Inferior parietal cortex (tissue), 1 donor: Measurements from ENCODE around the gene TOR4A.

Experiments used
- DNase-seq: peaks from one replicate; pipeline ENCODE4 v3.0.0-alpha.2; 2016; ENCODE audit errors: extremely low spot score

Gene TOR4A

DNA sequence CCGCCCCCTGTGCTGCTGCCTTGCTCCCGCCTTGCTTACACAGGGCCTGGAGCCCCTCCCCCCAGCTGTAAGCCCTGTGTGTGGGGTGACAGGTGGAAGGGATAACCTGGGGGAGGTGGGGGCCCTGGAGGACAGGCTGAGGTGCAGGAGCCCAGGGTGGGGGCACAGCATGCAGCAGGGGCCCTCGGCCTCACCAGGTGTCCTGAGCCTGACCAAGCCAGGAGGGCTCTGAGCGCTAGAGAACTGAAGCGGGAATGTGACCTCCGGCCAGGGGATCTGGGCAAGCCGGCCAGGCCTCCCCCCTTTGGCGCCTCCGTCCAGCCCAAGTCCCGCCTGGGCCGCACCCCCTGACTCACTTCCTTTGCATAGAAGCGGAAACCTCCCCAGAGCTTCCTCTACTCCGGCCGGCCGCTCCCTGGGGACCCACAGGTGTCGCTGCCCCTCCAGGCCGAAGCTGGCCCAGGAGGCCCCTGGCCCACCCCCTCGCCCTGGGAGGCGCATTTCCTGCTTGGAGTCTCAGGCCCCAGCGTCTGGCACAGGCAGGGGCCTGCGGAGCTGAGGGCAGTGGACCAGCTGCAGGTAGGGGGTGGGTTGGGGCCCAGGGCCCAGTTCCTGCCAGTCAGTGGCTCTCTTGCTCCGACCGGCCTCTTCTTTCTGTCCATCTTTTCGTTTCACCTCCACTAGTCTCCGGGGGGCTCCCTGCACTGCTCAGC, at the start of gene TOR4A:
TSS of gene TOR4A (plus strand) at position 398 of the 713 bp plus-strand sequence. CDS start 964 bp downstream, outside the sequence.
- no peak for DNase-seq

GRCh38 chr9:137227853-137228505, 49.5 kb upstream of the TOR4A start:
- no peak for DNase-seq

- no peak for DNase-seq
Observed at GRCh38 chr9:137228506-137228967, 49.0 kb upstream of the TOR4A start.

DNA sequence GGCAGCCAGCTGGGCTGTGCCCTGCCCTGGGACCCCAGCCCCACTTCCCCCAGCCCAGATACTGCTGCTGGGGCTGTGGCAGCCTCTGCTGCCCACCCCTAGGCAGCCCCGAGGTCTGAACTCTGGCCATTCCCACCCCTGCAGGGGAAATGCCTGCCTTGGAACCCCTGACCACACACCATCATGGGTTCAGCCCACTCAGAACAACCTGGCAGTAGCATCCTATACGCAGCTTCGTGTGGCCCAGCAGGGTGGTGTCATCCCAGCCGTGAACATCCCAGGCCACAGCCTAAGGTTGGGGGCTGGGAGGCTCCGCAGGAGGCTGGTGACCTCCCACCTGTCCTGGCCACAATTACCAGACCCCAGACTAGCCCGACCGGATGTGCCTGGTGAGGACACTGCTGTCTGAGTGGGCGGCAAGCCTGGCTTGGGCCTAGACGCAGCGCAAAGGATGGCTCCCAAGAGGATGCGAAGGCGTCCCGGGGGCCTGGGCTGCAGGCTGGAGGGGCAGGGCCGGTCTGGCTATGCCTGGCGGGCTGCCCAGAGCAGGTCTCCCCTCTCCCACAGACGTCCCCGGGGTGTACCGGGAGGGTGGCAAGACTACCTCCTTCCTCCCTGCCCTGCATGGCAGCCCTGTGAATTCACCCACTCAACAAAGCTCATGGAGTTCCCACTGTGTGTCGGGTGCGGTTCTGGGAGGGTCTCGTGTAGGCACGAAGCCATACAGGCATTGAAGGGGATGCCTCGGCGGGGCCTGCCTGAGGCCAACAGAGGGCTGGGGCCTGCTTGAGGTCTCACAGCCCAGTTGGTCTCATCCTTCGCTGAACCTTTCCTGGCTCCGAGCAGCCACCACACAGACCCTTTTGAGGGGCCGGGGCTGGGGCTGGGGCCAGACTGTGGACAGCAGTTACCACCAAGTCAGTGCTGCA, 48.3 kb upstream of the TOR4A start:
- DNase-seq: no peak

DNA sequence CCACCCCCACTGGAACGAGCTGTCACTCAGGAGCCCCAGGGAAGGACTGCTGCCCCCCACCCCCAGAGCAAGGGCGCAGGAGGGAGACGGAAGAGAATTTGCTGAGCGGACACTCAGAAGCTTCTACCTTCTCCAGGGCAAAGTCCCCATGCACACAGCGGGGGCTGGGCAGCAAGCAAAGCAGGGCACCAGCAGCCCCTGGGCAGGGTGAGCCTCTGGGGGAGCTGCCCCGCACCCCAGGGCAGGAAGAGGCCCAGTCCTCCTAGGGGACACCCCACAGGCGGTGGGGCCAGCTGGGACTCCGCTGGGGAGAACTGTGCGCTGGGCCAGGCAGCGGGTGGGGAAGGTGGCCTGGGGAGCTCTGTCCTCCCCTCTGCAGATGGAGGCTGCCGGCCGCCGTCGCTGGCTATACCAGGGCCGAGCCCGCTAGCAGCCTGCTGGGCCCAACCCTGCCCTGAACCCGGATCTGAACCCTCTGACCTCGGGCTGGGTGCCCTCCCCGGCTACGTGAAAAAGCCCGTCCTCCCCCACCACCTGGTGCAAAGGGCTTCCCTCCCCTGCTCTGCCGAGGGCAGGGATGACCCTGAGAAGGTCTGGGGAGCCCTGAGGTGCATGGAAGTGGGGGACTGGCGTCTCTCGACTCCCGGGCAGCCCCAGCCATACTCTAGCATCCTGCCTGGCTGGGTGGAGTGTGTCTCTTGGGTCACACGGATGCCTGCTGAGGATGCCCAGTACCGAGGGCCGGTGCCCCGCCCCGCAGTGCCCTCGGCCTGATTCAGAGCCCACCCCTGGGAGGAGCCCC, 47.4 kb upstream of the TOR4A start:
- DNase-seq: no peak

- DNase-seq: no peak
Observed at GRCh38 chr9:137230705-137231371, 46.7 kb upstream of the TOR4A start, which contains the start of gene SLC34A3. SLC34A3 (plus strand) TSS chr9:137230901; CDS start chr9:137231703, 802 bp downstream.

GRCh38 chr9:137231372-137232039, 46.0 kb upstream of the TOR4A start:
- no peak for DNase-seq

- DNase-seq: no peak
Observed at GRCh38 chr9:137232101-137232500, 45.4 kb upstream of the TOR4A start.

DNA sequence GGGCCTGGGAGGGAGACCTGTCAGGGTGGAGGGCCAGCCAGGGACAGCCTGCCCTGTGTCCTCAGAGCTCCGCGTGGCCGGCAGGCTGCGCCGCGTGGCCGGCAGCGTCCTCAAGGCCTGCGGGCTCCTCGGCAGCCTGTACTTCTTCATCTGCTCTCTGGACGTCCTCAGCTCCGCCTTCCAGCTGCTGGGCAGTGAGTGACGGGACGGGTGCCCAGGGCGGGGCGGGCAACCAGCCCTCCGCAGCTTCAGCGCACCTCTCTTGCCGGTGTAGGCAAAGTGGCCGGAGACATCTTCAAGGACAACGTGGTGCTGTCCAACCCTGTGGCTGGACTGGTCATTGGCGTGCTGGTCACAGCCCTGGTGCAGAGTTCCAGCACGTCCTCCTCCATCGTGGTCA, 45.0 kb upstream of the TOR4A start:
- DNase-seq: no peak

DNA sequence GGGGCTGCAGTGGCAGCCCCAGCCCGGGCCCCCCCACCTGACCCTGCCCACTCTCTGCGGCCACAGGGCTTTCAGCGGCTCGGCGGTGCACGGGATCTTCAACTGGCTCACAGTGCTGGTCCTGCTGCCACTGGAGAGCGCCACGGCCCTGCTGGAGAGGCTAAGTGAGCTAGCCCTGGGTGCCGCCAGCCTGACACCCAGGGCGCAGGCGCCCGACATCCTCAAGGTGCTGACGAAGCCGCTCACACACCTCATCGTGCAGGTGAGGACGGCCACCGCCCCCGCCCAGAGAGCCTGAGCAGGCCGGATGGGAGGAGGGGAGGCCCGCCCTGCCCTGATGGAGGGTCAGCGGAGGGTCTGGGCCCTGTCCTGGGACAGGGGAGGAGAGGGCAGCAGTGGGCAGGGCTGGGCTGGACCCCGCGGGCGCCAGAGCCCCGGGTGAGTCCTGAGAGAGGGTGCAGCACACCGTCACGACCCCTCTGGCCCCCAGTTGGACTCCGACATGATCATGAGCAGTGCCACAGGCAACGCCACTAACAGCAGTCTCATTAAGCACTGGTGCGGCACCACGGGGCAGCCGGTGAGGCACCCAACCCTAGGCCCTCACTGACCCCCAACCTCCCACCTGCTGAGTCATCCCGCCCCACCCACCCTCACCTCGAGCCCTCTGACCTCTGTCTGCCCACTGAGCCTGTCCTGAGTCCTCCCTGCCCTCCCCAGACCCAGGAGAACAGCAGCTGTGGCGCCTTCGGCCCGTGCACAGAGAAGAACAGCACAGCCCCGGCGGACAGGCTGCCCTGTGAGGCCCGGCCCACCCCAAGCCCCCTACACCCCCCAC, 44.2 kb upstream of the TOR4A start:
- no peak for DNase-seq

DNA sequence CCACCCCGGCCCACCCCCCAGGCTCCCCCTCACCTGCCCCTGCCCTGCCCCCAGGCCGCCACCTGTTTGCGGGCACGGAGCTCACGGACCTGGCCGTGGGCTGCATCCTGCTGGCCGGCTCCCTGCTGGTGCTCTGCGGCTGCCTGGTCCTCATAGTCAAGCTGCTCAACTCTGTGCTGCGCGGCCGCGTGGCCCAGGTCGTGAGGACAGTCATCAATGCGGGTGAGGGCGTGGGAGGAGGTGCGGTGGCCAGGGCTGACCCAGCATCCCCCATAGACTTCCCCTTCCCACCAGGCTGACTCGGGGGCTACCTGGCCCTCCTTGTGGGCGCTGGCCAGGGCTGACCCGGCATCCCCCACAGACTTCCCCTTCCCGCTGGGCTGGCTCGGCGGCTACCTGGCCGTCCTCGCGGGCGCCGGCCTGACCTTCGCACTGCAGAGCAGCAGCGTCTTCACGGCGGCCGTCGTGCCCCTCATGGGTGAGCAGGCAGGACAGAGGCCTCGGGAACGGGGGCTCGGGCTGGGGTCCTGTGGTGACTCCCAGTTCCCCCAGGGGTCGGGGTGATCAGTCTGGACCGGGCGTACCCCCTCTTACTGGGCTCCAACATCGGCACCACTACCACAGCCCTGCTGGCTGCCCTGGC, 43.4 kb upstream of the TOR4A start:
- DNase-seq: no peak

DNA sequence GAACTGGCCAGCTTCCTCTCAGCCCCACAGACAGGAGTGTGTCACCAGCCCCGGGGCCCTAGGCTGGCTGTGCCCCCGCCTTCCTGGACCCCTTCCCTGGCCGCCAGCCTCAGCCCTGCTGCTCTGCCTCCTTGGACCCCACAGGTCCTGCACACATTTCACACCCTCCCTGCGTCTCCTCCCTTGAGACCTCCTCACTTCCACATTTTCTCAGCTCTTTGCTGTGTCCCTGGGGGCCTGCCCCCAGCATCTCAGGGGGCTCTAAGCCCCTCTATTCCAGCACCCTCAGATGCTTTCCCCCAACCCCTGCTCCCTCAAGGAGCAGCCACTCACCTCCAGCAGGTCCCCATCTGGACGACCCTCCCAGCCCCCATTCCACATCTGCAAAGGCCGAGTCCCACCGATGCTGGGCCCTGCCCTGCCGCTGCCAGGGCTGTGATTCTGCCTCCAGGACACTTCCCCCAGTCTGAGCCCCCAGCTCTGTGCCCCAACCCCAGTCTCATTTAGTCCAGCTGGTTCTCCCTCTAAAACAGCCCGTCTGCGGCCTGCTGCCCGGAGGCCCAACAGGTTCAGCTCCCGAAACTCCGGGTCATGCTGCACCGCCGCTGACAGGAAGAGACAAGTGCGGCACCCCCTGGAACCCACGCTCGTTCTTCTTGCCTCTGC, 42.6 kb upstream of the TOR4A start:
- DNase-seq: no peak

DNA sequence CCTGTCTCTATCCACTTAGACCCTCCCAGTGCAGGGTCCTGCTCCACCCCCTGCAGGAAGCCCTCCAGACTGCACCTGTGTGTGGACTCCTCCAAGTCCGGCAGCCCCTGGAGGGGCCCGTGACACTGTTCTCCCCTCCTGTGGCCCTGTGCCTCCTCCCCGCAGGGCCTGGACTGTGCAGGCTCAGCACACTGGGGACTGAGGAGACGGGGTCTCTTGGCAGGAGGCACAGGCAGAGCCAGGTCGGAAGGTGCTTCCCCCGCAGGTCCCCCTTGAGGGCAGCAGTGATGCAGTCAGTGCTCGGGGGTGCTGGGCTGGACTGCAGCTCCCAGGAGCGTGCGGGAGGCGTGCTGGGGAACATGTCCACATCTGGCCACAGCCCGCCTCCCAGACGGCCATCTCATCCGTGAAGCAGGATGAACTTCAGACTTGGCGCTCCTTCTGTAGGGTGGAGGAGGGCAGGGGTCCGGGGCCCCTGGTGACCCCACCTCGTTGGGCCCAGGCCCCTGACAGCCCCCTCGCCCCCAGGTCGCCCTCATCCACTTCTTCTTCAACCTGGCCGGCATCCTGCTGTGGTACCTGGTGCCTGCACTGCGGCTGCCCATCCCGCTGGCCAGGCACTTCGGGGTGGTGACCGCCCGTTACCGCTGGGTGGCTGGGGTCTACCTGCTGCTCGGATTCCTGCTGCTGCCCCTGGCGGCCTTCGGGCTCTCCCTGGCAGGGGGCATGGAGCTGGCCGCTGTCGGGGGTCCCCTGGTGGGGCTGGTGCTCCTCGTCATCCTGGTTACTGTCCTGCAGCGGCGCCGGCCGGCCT, 41.9 kb upstream of the TOR4A start:
- DNase-seq: no peak

GRCh38 chr9:137236238-137236935, 41.1 kb upstream of the TOR4A start:
- peak; percentile 73 for DNase-seq

- DNase-seq: no peak
Observed at GRCh38 chr9:137236936-137237421, 40.5 kb upstream of the TOR4A start.
